ENCODE results near the gene DSCAM.

DNA sequence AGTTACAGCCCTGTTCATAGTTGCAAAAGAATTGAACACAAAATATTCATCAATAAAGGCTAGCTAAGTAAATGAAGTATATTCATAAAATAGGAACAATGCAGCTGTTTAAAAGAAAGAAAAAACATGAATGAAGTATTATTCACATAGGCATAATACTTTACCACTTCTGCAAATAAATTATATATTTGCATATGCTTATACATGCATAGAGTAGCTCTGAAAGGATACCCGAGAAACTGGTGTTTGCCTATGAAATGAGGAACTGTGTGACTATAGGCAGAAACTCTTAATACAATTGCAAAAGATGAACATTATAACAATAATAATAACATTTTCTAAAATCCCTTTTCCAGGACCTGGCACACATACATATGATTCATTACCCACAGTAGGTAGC, 385.9 kb downstream of the DSCAM start:
- TF ChIP-seq, protein P1, sequence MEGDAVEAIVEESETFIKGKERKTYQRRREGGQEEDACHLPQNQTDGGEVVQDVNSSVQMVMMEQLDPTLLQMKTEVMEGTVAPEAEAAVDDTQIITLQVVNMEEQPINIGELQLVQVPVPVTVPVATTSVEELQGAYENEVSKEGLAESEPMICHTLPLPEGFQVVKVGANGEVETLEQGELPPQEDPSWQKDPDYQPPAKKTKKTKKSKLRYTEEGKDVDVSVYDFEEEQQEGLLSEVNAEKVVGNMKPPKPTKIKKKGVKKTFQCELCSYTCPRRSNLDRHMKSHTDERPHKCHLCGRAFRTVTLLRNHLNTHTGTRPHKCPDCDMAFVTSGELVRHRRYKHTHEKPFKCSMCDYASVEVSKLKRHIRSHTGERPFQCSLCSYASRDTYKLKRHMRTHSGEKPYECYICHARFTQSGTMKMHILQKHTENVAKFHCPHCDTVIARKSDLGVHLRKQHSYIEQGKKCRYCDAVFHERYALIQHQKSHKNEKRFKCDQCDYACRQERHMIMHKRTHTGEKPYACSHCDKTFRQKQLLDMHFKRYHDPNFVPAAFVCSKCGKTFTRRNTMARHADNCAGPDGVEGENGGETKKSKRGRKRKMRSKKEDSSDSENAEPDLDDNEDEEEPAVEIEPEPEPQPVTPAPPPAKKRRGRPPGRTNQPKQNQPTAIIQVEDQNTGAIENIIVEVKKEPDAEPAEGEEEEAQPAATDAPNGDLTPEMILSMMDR (conservative IDR thresholded peaks at IDR 0.05 in 1 of 2, IDR thresholded peaks at IDR 0.05 in 1 of 2; ENCODE audit: low read depth in 1 of 2, low read length in 2 of 2): no peak
- no peak for TF ChIP-seq EZH2 (IDR thresholded peaks at IDR 0.05; ENCODE audit: low read length, missing control alignments)
